IgD-negative memory B cell (primary cell): Measurements from ENCODE around the gene ADARB2. TPM values are rescaled to one million over a fixed set of nuclear protein-coding genes. Genes with fewer than 3 reads are reported as not detected.
"Not testable (repeated sequence)": the region's sequence is repeated elsewhere in the genome, so short reads cannot be mapped to it uniquely, and the experiment has no call there.

Experiments
- H3K27ac Mint-ChIP-seq, 3 donors: one replicate each; pipeline ENCODE4 v1.8.0; 2020 to 2022; ENCODE audit warnings: mild to moderate bottlenecking in 3 of 3, mixed read lengths in 3 of 3, moderate library complexity in 1 of 3
- H3K27me3 Mint-ChIP-seq: one replicate; pipeline ENCODE4 v1.8.0; 2021; ENCODE audit warnings: mixed read lengths
- H3K36me3 Mint-ChIP-seq: one replicate; pipeline ENCODE4 v1.8.0; 2020; ENCODE audit warnings: mild to moderate bottlenecking, mixed read lengths
- H3K4me1 Mint-ChIP-seq, 3 donors: one replicate each; pipeline ENCODE4 v1.8.0; 2020 to 2022; ENCODE audit warnings: mixed read lengths in 3 of 3, mild to moderate bottlenecking in 1 of 3
- H3K4me3 Mint-ChIP-seq, 4 donors: one replicate each; pipeline ENCODE4 v1.8.0; 2020 to 2022; ENCODE audit warnings: mild to moderate bottlenecking in 4 of 4, mixed read lengths in 4 of 4, moderate library complexity in 3 of 4
- H3K9me3 Mint-ChIP-seq, 3 donors: one replicate each; pipeline ENCODE4 v1.8.0; 2020 to 2021; ENCODE audit warnings: mixed read lengths in 3 of 3, mild to moderate bottlenecking in 1 of 3
- polyA plus RNA-seq: library from polyadenylated mRNA; unstranded; fragments of 300-500 nt; fragmentation: Illumina TruSeq; gene quantifications from one replicate; pipeline ENCODE4 v1.2.3, GENCODE V29; 2021

ADARB2 gene
- polyA plus RNA-seq, 1 donor from 2014 or later, result not detected

DNA sequence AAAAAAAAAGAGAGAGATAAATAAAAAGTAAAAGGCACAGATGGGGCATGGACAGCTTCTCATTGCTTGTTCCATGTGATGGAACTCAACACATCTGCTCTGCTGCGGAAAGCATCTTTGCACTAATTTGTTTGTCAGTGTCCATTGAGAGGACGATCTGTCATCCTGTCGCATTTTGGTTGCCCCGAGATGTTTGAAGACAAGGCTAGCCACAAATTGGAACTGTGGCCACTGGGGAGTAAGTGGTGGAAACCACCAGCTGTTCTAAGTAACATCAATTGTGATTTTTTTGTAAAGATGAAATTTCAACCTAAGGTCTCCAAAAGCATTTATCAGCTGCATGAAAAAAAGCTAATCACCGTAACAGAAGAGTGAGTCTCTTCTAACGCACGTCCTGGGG is 312.7 kb downstream of the ADARB2 start:
- peak overlapping the region in 2 of 4 donors; percentile 23 to 65 for H3K4me3 Mint-ChIP-seq
- H3K27me3 Mint-ChIP-seq, result no peaks in the 10 kb centered on the region
- no peaks in the 10 kb centered on the region for H3K36me3 Mint-ChIP-seq
- H3K4me1 Mint-ChIP-seq, result peaks cover 47 to 59% (median 53%) of the 10 kb centered on the region in 3 donors
- peak overlapping the region in 2 of 3 donors; percentile 3 to 24 for H3K27ac Mint-ChIP-seq
- no peaks in the 10 kb centered on the region for H3K9me3 Mint-ChIP-seq

DNA sequence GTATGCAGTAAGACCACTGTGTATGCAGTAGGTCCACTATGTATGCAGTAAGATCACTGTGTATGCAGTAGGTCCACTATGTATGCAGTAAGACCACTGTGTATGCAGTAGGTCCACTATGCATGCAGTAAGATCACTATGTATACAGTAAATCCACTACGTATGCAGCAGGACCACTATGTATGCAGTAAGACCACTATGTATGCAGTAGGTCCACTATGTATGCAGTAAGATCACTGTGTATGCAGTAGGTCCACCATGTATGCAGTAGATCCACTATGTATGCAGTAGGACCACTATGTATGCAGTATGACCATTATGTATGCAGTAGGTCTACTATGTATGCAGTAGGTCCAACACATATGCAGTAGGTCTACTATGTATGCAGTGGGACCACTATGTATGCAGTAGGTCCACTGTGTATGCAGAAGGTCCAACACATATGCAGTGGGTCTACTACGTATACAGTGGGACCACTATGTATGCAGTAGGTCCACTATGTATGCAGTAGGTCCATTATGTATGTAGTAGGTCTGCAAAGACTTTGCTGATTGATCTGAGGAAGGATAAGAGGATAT is 313.6 kb downstream of the ADARB2 start:
- Mint-ChIP-seq H3K4me1 (peaks cover 47 to 59% (median 53%) of the 10 kb centered on the region in 3 donors), H3K4me3 (peak overlapping the region in 1 of 4 donors; percentile 65), H3K36me3 (no peaks in the 10 kb centered on the region), H3K27ac (peak overlapping the region in 1 of 3 donors; percentile 10), H3K27me3 (no peaks in the 10 kb centered on the region), H3K9me3 (no peaks in the 10 kb centered on the region)

DNA sequence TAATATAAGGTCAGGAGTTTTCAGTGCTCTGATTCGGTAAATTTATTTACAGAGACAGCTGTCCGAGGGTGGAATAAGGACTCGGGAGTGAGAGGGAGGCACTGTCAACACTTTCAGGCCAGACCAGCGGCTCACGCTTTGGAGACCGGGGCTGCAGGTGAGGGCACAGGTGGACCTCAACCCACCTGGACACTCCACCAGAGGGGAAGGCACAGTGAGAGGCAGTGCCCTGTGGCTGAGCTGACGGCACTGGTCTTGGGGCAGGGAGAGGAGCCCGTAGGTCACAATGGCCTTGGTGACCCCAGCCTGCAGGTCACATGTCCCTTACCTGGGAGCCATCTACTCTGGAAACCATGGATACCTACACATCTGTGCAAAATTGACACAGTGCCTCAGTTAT is 315.1 kb downstream of the ADARB2 start:
- no peaks in the 10 kb centered on the region for H3K27me3 Mint-ChIP-seq
- H3K27ac Mint-ChIP-seq, result no peak overlapping the region
- no peaks in the 10 kb centered on the region for H3K36me3 Mint-ChIP-seq
- H3K4me3 Mint-ChIP-seq, result peak overlapping the region in 1 of 4 donors; percentile 61
- peaks cover 42 to 53% (median 49%) of the 10 kb centered on the region in 3 donors for H3K4me1 Mint-ChIP-seq
- no peaks in the 10 kb centered on the region for H3K9me3 Mint-ChIP-seq

DNA sequence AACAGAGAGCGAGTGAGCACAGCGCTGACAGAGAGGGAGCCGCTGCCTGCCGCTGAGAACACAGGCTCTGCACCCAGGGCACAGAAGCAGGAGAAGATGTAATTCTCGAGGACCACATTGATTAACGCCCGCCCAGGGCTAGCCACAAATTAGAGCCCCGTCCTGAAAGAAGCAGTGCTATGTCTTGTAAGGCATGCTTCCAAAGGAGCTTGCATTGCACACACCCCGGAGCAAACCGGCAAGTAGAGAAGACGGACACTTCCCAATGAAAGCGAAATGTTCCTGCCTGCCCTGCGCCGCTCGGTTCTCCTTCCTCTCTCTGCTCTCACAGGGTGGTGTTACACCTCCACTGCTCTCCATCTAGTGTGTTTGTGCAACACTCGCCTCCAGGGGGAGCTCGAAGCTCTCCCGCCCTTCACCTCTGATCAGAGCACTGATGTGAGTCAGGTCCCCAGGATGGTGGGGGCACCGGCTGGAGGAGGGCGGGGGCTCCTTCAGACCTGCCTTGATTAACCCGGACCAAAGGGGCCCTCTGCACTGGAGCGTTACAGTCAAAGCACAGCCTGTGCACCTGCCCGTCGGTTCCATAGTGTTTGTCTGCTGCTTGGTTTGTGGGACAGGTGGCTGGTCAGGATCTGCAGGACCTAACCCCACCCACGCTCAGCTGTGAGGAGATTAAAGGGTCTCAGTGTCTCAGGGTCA is 316.5 kb downstream of the ADARB2 start:
- Mint-ChIP-seq H3K4me3 (peak overlapping the region in 3 of 4 donors; percentile 39 to 84 (median 39)), H3K36me3 (no peaks in the 10 kb centered on the region), H3K9me3 (no peaks in the 10 kb centered on the region), H3K27ac (peak overlapping the region; percentile 32 to 80 (median 65)), H3K27me3 (peaks cover 3% of the 10 kb centered on the region), H3K4me1 (peaks cover 38 to 49% (median 39%) of the 10 kb centered on the region in 3 donors)

DNA sequence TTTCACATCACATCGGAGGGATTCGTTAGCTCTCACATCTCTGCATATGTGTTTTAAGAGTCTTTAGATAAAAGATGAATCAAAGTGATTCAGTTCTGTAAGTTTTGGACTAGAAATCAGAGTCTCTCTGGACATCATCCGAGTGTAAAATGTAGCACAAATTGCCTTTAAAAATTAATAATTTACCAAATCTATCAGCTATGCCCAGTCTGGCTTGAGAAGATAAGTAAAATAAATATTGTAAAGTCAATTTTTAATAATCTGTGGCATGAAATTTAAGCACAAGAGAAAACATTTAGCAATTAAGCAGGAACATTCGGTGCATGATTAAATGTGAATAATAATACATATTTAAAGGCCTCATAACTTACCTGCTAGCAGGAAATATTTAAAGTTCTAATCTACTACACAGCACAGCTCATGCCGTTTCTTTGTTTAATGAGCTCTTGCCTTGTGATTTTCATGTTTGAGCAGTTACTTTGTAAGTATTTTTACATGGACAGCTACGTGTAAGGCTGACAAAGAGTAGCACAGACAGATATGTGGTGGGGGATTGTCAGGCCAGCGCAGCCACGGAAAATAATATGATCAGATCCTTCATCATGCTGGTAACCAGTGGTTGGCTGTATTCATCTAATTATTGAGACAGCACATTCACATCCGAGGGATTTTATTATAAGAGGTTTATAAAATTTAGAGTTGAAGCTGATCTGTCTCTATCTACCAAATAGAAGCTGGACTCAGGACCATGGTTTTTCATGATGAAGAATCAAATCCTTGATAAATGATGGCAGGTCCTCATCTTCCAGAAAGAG is 317.3 kb downstream of the ADARB2 start:
- H3K27me3 Mint-ChIP-seq, result peaks cover 3% of the 10 kb centered on the region
- H3K36me3 Mint-ChIP-seq, result no peaks in the 10 kb centered on the region
- peaks cover 30 to 40% (median 32%) of the 10 kb centered on the region in 3 donors for H3K4me1 Mint-ChIP-seq

DNA sequence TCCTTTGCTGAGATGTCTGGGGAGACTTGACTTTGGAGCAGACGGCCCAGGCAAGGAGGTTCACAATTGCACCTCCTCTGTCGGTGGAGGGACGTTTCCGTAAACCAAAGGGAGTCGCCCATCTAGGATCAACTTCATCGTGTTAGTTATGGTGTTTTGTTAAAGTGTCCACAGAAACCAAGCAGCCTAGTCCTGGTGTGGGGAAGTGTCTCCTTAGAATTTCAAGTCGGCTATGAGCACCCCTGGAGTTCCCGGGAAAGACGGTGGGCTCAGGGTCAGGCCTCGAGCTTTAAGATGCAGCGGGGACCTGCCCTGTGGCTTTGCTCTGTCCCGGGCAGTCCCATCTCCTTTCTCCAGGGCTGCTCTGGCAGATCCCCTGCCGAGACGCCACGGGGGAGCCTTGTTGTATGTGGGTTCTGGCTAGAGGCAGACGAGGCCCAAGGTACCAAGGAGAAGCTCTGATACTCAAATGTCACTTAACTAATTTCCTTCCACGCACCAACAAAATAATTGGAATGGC is 319.2 kb downstream of the ADARB2 start:
- Mint-ChIP-seq H3K27me3 (peaks cover 8% of the 10 kb centered on the region), H3K27ac (no peak overlapping the region), H3K36me3 (no peaks in the 10 kb centered on the region), H3K9me3 (no peaks in the 10 kb centered on the region), H3K4me3 (no peak overlapping the region), H3K4me1 (peaks cover 20 to 27% (median 20%) of the 10 kb centered on the region in 3 donors)

More for the DNA sequence above, 317.3 kb downstream of the ADARB2 start:
- Mint-ChIP-seq H3K9me3 (no peaks in the 10 kb centered on the region), H3K4me3 (peak overlapping the region in 3 of 4 donors; percentile 39 to 84 (median 39)), H3K27ac (peak overlapping the region in 1 of 3 donors; percentile 80)

DNA sequence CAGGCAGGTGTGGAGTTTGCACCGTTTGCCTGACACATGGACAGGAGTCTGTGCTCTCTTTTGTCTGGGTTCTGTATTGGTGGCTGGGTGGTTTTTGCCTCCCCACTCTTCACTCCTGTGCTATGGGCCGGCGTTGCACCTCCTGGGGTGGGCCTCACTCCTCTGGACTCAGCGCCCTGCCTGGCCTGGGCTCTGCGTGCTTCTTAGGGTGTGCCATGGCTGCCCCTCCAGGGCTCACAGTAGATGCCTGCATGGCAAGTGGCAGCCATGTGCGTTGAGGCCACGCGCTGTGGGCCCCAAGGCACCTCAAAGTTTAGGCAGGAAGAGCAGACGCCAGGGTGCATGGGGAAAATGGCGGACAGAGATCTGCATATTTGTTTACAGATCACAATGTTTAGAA is 319.8 kb downstream of the ADARB2 start:
- Mint-ChIP-seq H3K9me3 (no peaks in the 10 kb centered on the region), H3K27me3 (peaks cover 13% of the 10 kb centered on the region), H3K4me1 (peaks cover 24 to 30% (median 24%) of the 10 kb centered on the region in 3 donors), H3K27ac (no peak overlapping the region), H3K4me3 (no peak overlapping the region), H3K36me3 (no peaks in the 10 kb centered on the region)

DNA sequence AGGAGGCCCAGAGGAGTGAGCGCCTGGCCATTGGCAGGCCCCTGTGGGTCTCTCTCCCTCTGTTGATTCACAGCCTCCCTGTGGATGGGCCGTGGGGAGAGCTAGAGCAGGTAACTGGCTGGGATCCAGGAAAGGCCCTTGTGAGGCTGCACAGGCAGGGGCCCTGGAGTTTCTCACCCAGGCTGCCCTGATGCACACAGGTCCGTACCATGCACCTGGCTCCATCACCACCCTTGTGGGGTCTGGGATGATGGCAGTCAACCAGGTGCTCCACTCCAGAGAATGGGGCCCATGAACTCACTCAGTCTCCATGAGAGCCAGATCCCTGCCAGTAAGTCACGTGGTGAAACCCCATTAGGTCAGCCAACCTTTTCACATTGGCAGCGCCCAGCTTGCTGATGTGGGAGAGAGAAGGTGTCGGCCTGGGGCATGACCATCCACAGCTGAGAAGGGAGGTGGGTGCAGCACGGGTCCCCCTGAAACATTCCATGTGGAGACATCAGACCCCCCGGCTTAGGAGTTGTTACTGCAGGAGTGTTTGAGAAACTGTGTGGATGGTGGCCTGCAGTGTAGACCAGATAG is 320.8 kb downstream of the ADARB2 start:
- peaks cover 19% of the 10 kb centered on the region for H3K27me3 Mint-ChIP-seq
- H3K4me1 Mint-ChIP-seq, result peaks cover 22 to 32% (median 26%) of the 10 kb centered on the region in 3 donors
- H3K9me3 Mint-ChIP-seq, result no peaks in the 10 kb centered on the region
- H3K4me3 Mint-ChIP-seq, result no peak overlapping the region
- no peaks in the 10 kb centered on the region for H3K36me3 Mint-ChIP-seq
- peak overlapping the region in 1 of 3 donors; percentile 2 for H3K27ac Mint-ChIP-seq

DNA sequence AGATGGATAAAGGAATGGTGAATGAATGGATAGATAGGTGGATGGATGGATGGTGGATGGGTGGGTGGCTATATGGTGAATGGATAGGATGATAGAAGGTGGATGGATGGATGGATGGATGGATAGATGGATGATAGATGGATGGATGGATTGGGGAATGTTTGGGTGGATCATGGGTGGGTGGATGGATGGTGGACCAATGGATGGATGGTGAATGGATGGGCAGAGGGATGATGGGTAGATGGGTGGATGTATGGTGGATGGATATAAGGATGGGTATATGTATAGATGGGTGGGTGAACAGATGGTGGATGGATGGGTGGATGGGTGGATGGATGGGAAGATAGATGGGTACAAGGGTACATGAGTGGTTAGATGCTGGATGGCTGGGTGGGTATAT is 322.4 kb downstream of the ADARB2 start:
- Mint-ChIP-seq H3K27me3 (peaks cover 29% of the 10 kb centered on the region), H3K27ac (peak overlapping the region in 1 of 3 donors; percentile 68), H3K9me3 (no peaks in the 10 kb centered on the region), H3K4me3 (no peak overlapping the region), H3K4me1 (peaks cover 6 to 18% (median 15%) of the 10 kb centered on the region in 3 donors), H3K36me3 (no peaks in the 10 kb centered on the region)

DNA sequence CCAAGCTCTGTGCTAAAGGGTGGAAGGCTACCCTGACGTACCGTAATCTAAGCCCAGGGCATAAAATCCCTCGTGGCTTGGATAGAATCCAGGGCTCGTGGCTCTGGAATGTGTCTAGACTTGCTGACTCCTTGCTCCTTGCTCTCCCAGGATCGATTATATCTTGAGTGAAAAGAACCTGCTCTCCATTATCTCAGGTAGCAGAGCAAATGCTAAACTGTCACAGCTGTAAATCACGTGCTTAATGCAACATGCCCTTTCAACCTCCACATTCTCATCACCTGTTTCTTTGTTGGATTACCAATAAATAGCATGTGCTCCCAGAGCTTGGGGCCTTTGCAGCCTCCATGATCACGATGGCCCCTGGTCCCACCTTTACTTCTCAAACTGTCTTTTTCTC is 323.0 kb downstream of the ADARB2 start:
- not testable (repeated sequence) for H3K27ac Mint-ChIP-seq, H3K9me3 Mint-ChIP-seq, H3K36me3 Mint-ChIP-seq, H3K4me3 Mint-ChIP-seq
- H3K27me3 Mint-ChIP-seq, result peaks cover 29% of the 10 kb centered on the region
- H3K4me1 Mint-ChIP-seq, result peaks cover 6 to 18% (median 15%) of the 10 kb centered on the region in 3 donors

DNA sequence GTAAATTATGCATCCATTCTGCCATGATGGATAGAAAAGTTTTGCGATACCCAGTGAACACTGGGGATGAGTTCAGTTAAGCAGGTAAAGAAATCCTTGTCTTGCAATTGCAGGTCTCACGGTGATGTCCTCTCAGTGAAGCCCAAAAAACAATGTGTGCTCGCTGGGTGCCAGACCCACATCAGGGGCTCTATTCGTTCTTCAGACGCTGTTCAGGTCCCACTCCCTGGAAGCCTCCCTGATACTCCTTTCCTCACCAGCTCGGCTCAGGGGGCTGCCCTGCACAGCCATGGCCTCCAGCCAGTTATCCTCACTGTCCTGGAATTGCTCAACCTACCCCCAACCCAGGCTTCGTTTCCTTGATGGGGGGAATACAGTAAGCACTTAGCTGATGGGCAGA is 323.5 kb downstream of the ADARB2 start:
- H3K9me3 Mint-ChIP-seq, result no peaks in the 10 kb centered on the region
- H3K27me3 Mint-ChIP-seq, result peaks cover 31% of the 10 kb centered on the region
- peaks cover 6 to 18% (median 15%) of the 10 kb centered on the region in 3 donors for H3K4me1 Mint-ChIP-seq
- no peaks in the 10 kb centered on the region for H3K36me3 Mint-ChIP-seq
- no peak overlapping the region for H3K27ac Mint-ChIP-seq
- H3K4me3 Mint-ChIP-seq, result peak overlapping the region in 1 of 4 donors; percentile 19

DNA sequence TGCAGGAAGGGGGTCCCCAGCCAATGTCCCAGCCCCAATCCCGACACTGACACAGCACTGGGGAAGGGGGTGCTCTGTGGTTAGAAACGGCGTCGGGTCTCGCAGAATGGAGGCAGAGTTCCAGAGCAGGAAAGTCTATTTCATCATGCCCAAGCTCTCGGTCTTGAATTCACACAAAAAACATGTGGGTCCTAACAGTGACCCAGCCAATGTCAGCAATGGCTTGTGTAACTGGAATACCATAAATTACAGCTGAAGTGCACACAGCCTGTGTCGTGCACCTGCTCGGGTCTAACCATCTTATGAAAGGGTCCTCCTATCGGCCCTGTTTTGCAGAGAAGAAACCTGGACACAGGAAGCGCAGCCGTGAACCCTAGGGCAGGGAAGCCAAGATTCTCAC is 324.1 kb downstream of the ADARB2 start:
- Mint-ChIP-seq H3K9me3 (no peaks in the 10 kb centered on the region), H3K4me1 (peaks cover 6 to 18% (median 15%) of the 10 kb centered on the region in 3 donors), H3K27ac (no peak overlapping the region), H3K27me3 (peaks cover 33% of the 10 kb centered on the region), H3K36me3 (peaks cover under 1% of the 10 kb centered on the region), H3K4me3 (no peak overlapping the region)

DNA sequence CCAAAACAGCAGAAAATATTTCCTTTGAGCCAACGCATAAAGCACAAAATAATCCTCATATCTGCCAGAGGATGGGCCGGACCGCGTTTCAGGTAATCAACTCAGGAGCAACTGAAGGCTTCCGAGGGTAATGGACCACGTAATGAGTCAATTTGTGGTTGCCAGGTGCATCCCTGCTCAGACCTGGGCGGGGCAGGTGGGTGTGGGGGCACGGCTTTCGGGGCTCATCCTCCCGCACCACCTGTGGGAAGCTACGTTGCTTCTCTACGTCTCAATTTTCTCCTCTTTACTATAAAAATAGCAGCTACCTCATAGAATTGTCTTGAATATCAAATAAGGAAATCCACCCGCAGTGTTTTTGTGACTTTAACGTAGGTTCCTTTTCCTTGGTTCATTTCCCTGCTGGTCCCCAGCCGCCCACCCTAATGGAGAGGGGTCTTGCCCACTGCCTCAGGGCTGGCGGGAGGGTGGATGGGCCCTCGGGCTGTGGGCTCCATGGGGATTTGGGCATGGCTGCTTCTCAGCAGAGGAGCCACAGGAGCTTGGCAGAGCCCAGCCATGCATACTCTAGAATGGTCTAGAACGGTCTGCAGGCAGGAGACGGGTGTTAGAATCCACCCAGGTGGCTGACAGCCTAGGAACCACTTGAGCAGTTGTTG is 324.7 kb downstream of the ADARB2 start:
- Mint-ChIP-seq H3K27me3 (peaks cover 35% of the 10 kb centered on the region), H3K4me1 (peaks cover 6 to 18% (median 15%) of the 10 kb centered on the region in 3 donors), H3K27ac (peak overlapping the region in 1 of 3 donors; percentile 14), H3K4me3 (peak overlapping the region in 2 of 4 donors; percentile 33 to 80), H3K36me3 (peaks cover 2% of the 10 kb centered on the region), H3K9me3 (no peaks in the 10 kb centered on the region)

DNA sequence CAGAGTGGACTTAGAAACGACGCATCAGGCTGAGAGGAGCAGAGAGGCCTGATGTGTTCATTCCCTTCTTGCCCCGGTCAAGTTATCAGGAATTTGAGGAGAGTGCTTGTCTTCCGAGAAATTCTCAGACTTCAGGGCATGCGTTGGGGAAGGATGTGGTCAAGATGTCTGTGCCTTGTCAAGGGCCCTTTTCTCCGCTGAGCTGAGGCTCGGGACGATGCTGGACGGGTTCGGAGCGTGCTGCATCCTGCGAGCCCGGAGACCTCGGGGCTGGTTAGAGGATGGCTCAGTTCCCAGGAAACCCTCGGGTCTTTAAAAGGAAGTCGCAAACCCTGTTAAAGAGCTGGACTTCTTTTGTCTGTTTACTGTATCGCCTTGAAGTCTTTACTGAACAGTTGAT is 325.4 kb downstream of the ADARB2 start:
- H3K36me3 Mint-ChIP-seq, result peaks cover 2% of the 10 kb centered on the region
- H3K9me3 Mint-ChIP-seq, result no peaks in the 10 kb centered on the region
- H3K27me3 Mint-ChIP-seq, result peaks cover 36% of the 10 kb centered on the region
- H3K27ac Mint-ChIP-seq, result no peak overlapping the region
- H3K4me3 Mint-ChIP-seq, result peak overlapping the region in 1 of 4 donors; percentile 55
- peaks cover 6 to 15% (median 12%) of the 10 kb centered on the region in 3 donors for H3K4me1 Mint-ChIP-seq
